GM23248 (cell line): ENCODE measurements around the gene ZFYVE21. TPM values are rescaled to one million over a fixed set of nuclear protein-coding genes. Genes with fewer than 3 reads are reported as not detected.
A peak's percentile ranks its signal among the peaks of the same experiment; 100 is the strongest.

Source experiments
- DNase-seq: peaks from one replicate; pipeline ENCODE4 v3.0.0-alpha.2; 2015
- H2AFZ ChIP-seq: fragments of 200-600 bp; sonication (generic); 2 replicates; pipeline ENCODE4 v1.6.1; 2016; ENCODE audit warnings: antibody characterized with exemption
- H3F3A ChIP-seq: fragments of 200-600 bp; sonication (generic); 2 replicates; pipeline ENCODE4 v1.6.1; 2016; ENCODE audit warnings: mild to moderate bottlenecking, antibody characterized with exemption, mixed run types; ENCODE audit not compliant: insufficient read depth
- H3K27ac ChIP-seq: fragments of 200-600 bp; sonication (generic); 2 replicates; pipeline ENCODE4 v1.5.1; 2016; ENCODE audit warnings: mild to moderate bottlenecking
- H3K27me3 ChIP-seq: fragments of 200-600 bp; sonication (generic); replicated peaks from 2 replicates; pipeline ENCODE4 v1.6.1; 2016; ENCODE audit warnings: mild to moderate bottlenecking; ENCODE audit not compliant: insufficient read depth
- H3K36me3 ChIP-seq: fragments of 200-600 bp; sonication (generic); 2 replicates; pipeline ENCODE4 v1.6.1; 2016; ENCODE audit warnings: low read depth, mild to moderate bottlenecking
- H3K4me1 ChIP-seq: fragments of 200-600 bp; sonication (generic); 2 replicates; pipeline ENCODE4 v1.6.1; 2016; ENCODE audit warnings: mild to moderate bottlenecking; ENCODE audit not compliant: insufficient read depth
- H3K4me2 ChIP-seq: fragments of 200-600 bp; sonication (generic); one replicate; pipeline ENCODE4 v1.6.1; 2016; ENCODE audit warnings: mild to moderate bottlenecking; ENCODE audit not compliant: unreplicated experiment
- H3K4me3 ChIP-seq: fragments of 200-600 bp; sonication (generic); 2 replicates; pipeline ENCODE4 v1.5.1; 2016; ENCODE audit warnings: mild to moderate bottlenecking
- H3K79me2 ChIP-seq: fragments of 200-600 bp; sonication (generic); 2 replicates; pipeline ENCODE4 v1.6.1; 2016; ENCODE audit warnings: mild to moderate bottlenecking; ENCODE audit not compliant: insufficient read depth
- H3K9ac ChIP-seq: fragments of 200-600 bp; sonication (generic); 2 replicates; pipeline ENCODE4 v1.6.1; 2016; ENCODE audit warnings: mild to moderate bottlenecking
- H3K9me2 ChIP-seq: fragments of 200-600 bp; sonication (generic); 2 replicates; pipeline ENCODE4 v1.6.1; 2016; ENCODE audit warnings: mixed run types, mild to moderate bottlenecking, moderate library complexity; ENCODE audit not compliant: insufficient read depth
- H3K9me3 ChIP-seq: fragments of 200-600 bp; sonication (generic); one replicate; pipeline ENCODE4 v1.6.1; 2017; ENCODE audit warnings: low read depth
- H4K20me1 ChIP-seq: fragments of 200-600 bp; sonication (generic); 2 replicates; pipeline ENCODE4 v1.6.0; 2016; ENCODE audit not compliant: insufficient read depth
- EZH2 ChIP-seq: fragments of 200-600 bp; sonication (generic); IDR thresholded peaks from 2 replicates; pipeline ENCODE4 v1.6.1; 2018; ENCODE audit warnings: antibody characterized with exemption, mild to moderate bottlenecking; ENCODE audit not compliant: insufficient read depth, poor library complexity, severe bottlenecking
- EZH2phosphoT487 ChIP-seq: fragments of 200-600 bp; sonication (generic); IDR thresholded peaks from 2 replicates; pipeline ENCODE4 v1.6.1; 2018; ENCODE audit warnings: antibody characterized with exemption, moderate library complexity, mild to moderate bottlenecking, low read depth; ENCODE audit not compliant: insufficient read depth
- WGBS, 2 experiments: methylation state at CpG; one replicate each; pipeline ENCODE4 v1.1.6; 2015 to 2017; ENCODE audit warnings: low lambda C conversion rate in 2 of 2, low coverage in 1 of 2; ENCODE audit errors: missing lambda C conversion rate in 2 of 2; 5-methylcytosine and 5-hydroxymethylcytosine counted together
- in situ Hi-C: fragments of 300-500 bp; cut with MboI; formaldehyde crosslinking; loops from 2 replicates; pipeline ENCODE4 v1.15.0; 2020
- polyA plus RNA-seq: library from polyadenylated mRNA; unstranded; fragments of >200 nt; fragmentation: Nextera tagmentation; extraction: Ambion mirVana; gene quantifications from 2 replicates; pipeline ENCODE4 v1.2.1, GENCODE V29; 2016
- total RNA-seq: library from RNA; depleted of rRNA; stranded (reverse); fragments of >200 nt; shearing (Covaris generic); gene quantifications from 2 replicates; pipeline ENCODE4 v1.2.3, GENCODE V29; 2014

Gene ZFYVE21
- total and polyA plus RNA-seq, 2 experiments from 2014 or later: 77.4 to 112 TPM

DNA sequence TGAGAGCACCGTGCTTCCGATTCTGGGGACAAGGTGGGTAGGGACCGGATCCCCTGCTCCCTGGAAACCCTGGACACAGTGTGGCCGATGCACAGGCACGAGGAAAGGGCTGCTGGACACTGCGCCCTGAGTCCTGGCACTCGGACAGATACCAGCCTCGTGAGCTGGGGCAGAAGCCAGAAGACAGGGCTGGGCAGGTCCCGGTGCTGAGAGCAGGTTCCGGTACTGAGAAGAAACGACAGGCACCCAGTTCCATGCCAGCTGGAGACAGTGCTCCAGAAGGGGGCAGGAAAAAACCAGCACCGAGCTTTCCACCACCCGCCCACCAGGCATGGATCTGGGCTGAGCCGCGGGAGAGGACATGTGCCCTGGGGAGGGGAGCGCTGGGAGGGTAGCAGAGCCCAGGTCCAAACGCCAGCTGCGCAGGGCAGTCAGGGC is 6.8 kb upstream of the ZFYVE21 start:
- in situ Hi-C loops: no loop called here
- no peak overlapping the region for H3K9ac ChIP-seq
- DNase-seq: no peak
- H3K9me3 ChIP-seq: no peaks in the 10 kb centered on the region
- TF ChIP-seq EZH2 (no peak), EZH2phosphoT487 (no peak)
- no peak overlapping the region for H2AFZ ChIP-seq
- no peaks in the 10 kb centered on the region for H4K20me1 ChIP-seq
- no peaks in the 10 kb centered on the region for H3K79me2 ChIP-seq
- no peak overlapping the region for H3K27ac ChIP-seq
- no peaks in the 10 kb centered on the region for H3K27me3 ChIP-seq
- 0 out of 2 replicates have a peak, but pooled peaks cover under 1% of the 10 kb centered on the region for H3K4me1 ChIP-seq
- no peak overlapping the region for H3K4me3 ChIP-seq
- peaks cover 16% of the 10 kb centered on the region; the same call in 1 of the 2 replicates for H3F3A ChIP-seq
- H3K9me2 ChIP-seq: no peaks in the 10 kb centered on the region
- 73 to 77% methylated on average over 18 of the region's 18 CpGs for WGBS, 2 experiments
- no peak overlapping the region for H3K4me2 ChIP-seq
- H3K36me3 ChIP-seq: peaks cover 4% of the 10 kb centered on the region; the same call in 1 of the 2 replicates

GRCh38 chr14:103709814-103710213 is 5.8 kb upstream of the ZFYVE21 start:
- H3K27me3 ChIP-seq: no peaks in the 10 kb centered on the region
- H3K4me1 ChIP-seq: peaks cover 9% of the 10 kb centered on the region; the same call in 1 of the 2 replicates
- H3K9ac ChIP-seq: no peak overlapping the region
- H3K4me2 ChIP-seq: no peak overlapping the region
- WGBS, 2 experiments: 94 to 96% methylated on average over 15 of the region's 15 CpGs
- H2AFZ ChIP-seq: no peak overlapping the region
- no peak for DNase-seq
- H3K4me3 ChIP-seq: no peak overlapping the region
- peaks cover 26% of the 10 kb centered on the region; the same call in 1 of the 2 replicates for H3F3A ChIP-seq
- no peak for TF ChIP-seq EZH2
- no peak for TF ChIP-seq EZH2phosphoT487
- H3K36me3 ChIP-seq: no peaks in the 10 kb centered on the region; the same call in 1 of the 2 replicates
- no peaks in the 10 kb centered on the region for H4K20me1 ChIP-seq
- in situ Hi-C loops: no loop called here
- no peaks in the 10 kb centered on the region for H3K9me2 ChIP-seq
- no peak overlapping the region for H3K27ac ChIP-seq
- no peaks in the 10 kb centered on the region for H3K79me2 ChIP-seq
- no peaks in the 10 kb centered on the region for H3K9me3 ChIP-seq

GRCh38 chr14:103710771-103711377 is 4.7 kb upstream of the ZFYVE21 start:
- Histone ChIP-seq H2AFZ (no peak overlapping the region), H3K9me2 (no peaks in the 10 kb centered on the region), H3F3A (peaks cover 26% of the 10 kb centered on the region; the same call in 1 of the 2 replicates), H3K9ac (no peak overlapping the region), H3K9me3 (no peaks in the 10 kb centered on the region), H3K4me1 (peaks cover 9% of the 10 kb centered on the region; the same call in 1 of the 2 replicates), H4K20me1 (no peaks in the 10 kb centered on the region), H3K27ac (no peak overlapping the region), H3K79me2 (no peaks in the 10 kb centered on the region), H3K4me2 (no peak overlapping the region), H3K4me3 (no peak overlapping the region), H3K27me3 (no peaks in the 10 kb centered on the region), H3K36me3 (no peaks in the 10 kb centered on the region; the same call in 1 of the 2 replicates)
- in situ Hi-C loops: no loop called here
- no peak for DNase-seq
- WGBS, 2 experiments: 57 to 64% methylated on average over 9 of the region's 9 CpGs
- no peak for TF ChIP-seq EZH2phosphoT487
- no peak for TF ChIP-seq EZH2

GRCh38 chr14:103711516-103712431 is 3.8 kb upstream of the ZFYVE21 start:
- Histone ChIP-seq H3K4me3 (no peak overlapping the region), H3K36me3 (no peaks in the 10 kb centered on the region; the same call in 1 of the 2 replicates), H3F3A (peaks cover 26% of the 10 kb centered on the region; the same call in 1 of the 2 replicates), H3K9me2 (no peaks in the 10 kb centered on the region), H3K27ac (no peak overlapping the region), H3K4me2 (no peak overlapping the region), H3K79me2 (peaks cover 8% of the 10 kb centered on the region), H4K20me1 (no peaks in the 10 kb centered on the region), H2AFZ (no peak overlapping the region), H3K4me1 (peaks cover 12% of the 10 kb centered on the region; the same call in 1 of the 2 replicates), H3K27me3 (no peaks in the 10 kb centered on the region), H3K9ac (no peak overlapping the region), H3K9me3 (no peaks in the 10 kb centered on the region)
- in situ Hi-C loops: no loop called here
- DNase-seq: peak; percentile 41
- WGBS, 2 experiments: 49 to 53% methylated on average over 24 to 25 of the region's 27 CpGs
- TF ChIP-seq EZH2: no peak
- no peak for TF ChIP-seq EZH2phosphoT487
